K562 (cell line): ENCODE measurements around the gene GFI1. TPM values are rescaled to one million over a fixed set of nuclear protein-coding genes. Genes with fewer than 3 reads are reported as not detected.
A peak's percentile ranks its signal among the peaks of the same experiment; 100 is the strongest.

ENCODE experiments used
- CBFA2T3 ChIP-seq: fragments of 450-650 bp; IDR thresholded peaks from 2 replicates; pipeline ENCODE4 v1.6.1; 2017
- CCNT2 ChIP-seq: IDR thresholded peaks from 2 replicates; pipeline ENCODE4 v1.6.1; 2011; ENCODE audit warnings: borderline replicate concordance, low read depth, mild to moderate bottlenecking, moderate library complexity, mixed read lengths, low read length; ENCODE audit not compliant: insufficient read length; ENCODE audit errors: extremely low read depth
- DIDO1 ChIP-seq: fragments of 450-650 bp; IDR thresholded peaks from 2 replicates; pipeline ENCODE4 v1.6.1; 2016; ENCODE audit warnings: low read depth, missing biosample characterization, missing genetic modification characterization
- HNRNPUL1 ChIP-seq: fragments of 200-400 bp; formaldehyde crosslinking; IDR thresholded peaks from 2 replicates; pipeline ENCODE4 v1.6.1; 2017; ENCODE audit warnings: low read length
- LARP7 ChIP-seq: fragments of 450-650 bp; IDR thresholded peaks from 2 replicates; pipeline ENCODE4 v1.6.1; 2016
- MYC ChIP-seq, 2 experiments: fragments of 250-450 bp in 1 of 2; sonication (Bioruptor Pico) in 1 of 2; IDR thresholded peaks; 2 replicates each; pipeline versions ENCODE4 v1.5.1 to v1.6.1; 2012 to 2021; ENCODE audit warnings: low read depth in 2 of 2, borderline replicate concordance in 1 of 2, improper control_type of control experiment in 1 of 2, low read length in 1 of 2, mild to moderate bottlenecking in 1 of 2, moderate library complexity in 1 of 2
- NCOA4 ChIP-seq: fragments of 450-650 bp; IDR thresholded peaks from 2 replicates; pipeline ENCODE4 v1.6.1; 2018; ENCODE audit warnings: mild to moderate bottlenecking; ENCODE audit not compliant: partially characterized antibody
- RBM17 ChIP-seq: fragments of 200-400 bp; formaldehyde crosslinking; IDR thresholded peaks from 2 replicates; pipeline ENCODE4 v1.6.1; 2017; ENCODE audit warnings: low read depth, mild to moderate bottlenecking, low read length, borderline replicate concordance
- SMAD4 ChIP-seq: fragments of 250-450 bp; sonication (Bioruptor Pico); conservative IDR thresholded peaks from 2 replicates; pipeline ENCODE4 v1.8.0; 2021; ENCODE audit warnings: inconsistent platforms, mild to moderate bottlenecking, moderate library complexity
- SMARCE1 ChIP-seq: fragments of 450-650 bp; IDR thresholded peaks from 2 replicates; pipeline ENCODE4 v1.7.1; 2016; ENCODE audit warnings: mild to moderate bottlenecking
- SP2 ChIP-seq: IDR thresholded peaks from 2 replicates; pipeline ENCODE4 v1.6.1; 2011; ENCODE audit warnings: mild to moderate bottlenecking, low read depth, low read length, moderate library complexity; ENCODE audit not compliant: poor library complexity, severe bottlenecking; ENCODE audit errors: extremely low read depth
- TAF15 ChIP-seq: fragments of 200-400 bp; formaldehyde crosslinking; IDR thresholded peaks from 2 replicates; pipeline ENCODE4 v1.6.1; 2017; ENCODE audit warnings: mild to moderate bottlenecking, low read depth, low read length, moderate library complexity
- ZNF217 ChIP-seq: sonication (generic); formaldehyde crosslinking; IDR thresholded peaks from 2 replicates; pipeline ENCODE4 v1.8.0; 2022; ENCODE audit warnings: mild to moderate bottlenecking, missing genetic modification reagents
- polyA plus RNA-seq, 8 experiments: library from polyadenylated mRNA; depleted of rRNA in 4 of 8; stranded (reverse) in 5 of 8; unstranded in 3 of 8; fragments of >200 nt; fragmentation: Nextera tagmentation in 2 of 8; fragmentation: Illumina TruSeq in 1 of 8; extraction: Ambion mirVana in 2 of 8; extraction: Trizol in 1 of 8; gene quantifications; 2 replicates each; pipeline versions ENCODE4 v1.2.1 to v1.2.3, GENCODE V29; 2011 to 2014; ENCODE audit warnings: inconsistent platforms in 1 of 8, missing spikeins in 1 of 8
- total RNA-seq, 7 experiments: library from RNA; depleted of rRNA in 6 of 7; stranded (reverse); fragments of >200 nt in 6 of 7; fragmentation: Illumina TruSeq in 2 of 7; extraction: Trizol in 2 of 7; gene quantifications; 2 replicates each; pipeline versions ENCODE4 v1.2.1 to v1.2.3, GENCODE V29; 2011 to 2021; ENCODE audit warnings: low replicate concordance in 1 of 7
- TF ChIP-seq, protein P1 (sequence below), 2 experiments: fragments of 450-650 bp in 1 of 2; sonication (generic) in 1 of 2; formaldehyde crosslinking; conservative IDR thresholded peaks; 2 replicates each; pipeline versions ENCODE4 v1.4.0 to v1.8.1; 2020 to 2022; ENCODE audit warnings: mild to moderate bottlenecking in 1 of 2, missing genetic modification reagents in 1 of 2
- TF ChIP-seq, protein P2 (sequence below): sonication (generic); formaldehyde crosslinking; IDR thresholded peaks from 2 replicates; pipeline ENCODE4 v1.8.1; 2023; ENCODE audit warnings: mild to moderate bottlenecking, missing genetic modification reagents
- TF ChIP-seq, protein P3 (sequence below): fragments of 200-800 bp; sonication (Bioruptor generic); IDR thresholded peaks from 2 replicates; pipeline ENCODE4 v1.6.1; 2017; ENCODE audit warnings: missing genetic modification characterization, missing compliant biosample characterization
- TF ChIP-seq, protein P4 (sequence below): sonication (generic); formaldehyde crosslinking; IDR thresholded peaks from 2 replicates; pipeline ENCODE4 v1.8.1; 2023; ENCODE audit warnings: mild to moderate bottlenecking, missing genetic modification reagents, moderate library complexity
- TF ChIP-seq, protein P5 (sequence below), 2 experiments: fragments of 150-350 bp in 1 of 2; IDR thresholded peaks; 2 replicates each; pipeline ENCODE4 v1.6.1; 2012 to 2016; ENCODE audit warnings: low read depth in 2 of 2, low read length in 2 of 2, mild to moderate bottlenecking in 1 of 2, moderate library complexity in 1 of 2

Gene GFI1
- total and polyA plus RNA-seq, 9 of the 15 experiments (the other 6 are each of a cell fraction or from before 2014, with no cell fraction given), result 0.07 to 0.93 (median 0.46) TPM

DNA sequence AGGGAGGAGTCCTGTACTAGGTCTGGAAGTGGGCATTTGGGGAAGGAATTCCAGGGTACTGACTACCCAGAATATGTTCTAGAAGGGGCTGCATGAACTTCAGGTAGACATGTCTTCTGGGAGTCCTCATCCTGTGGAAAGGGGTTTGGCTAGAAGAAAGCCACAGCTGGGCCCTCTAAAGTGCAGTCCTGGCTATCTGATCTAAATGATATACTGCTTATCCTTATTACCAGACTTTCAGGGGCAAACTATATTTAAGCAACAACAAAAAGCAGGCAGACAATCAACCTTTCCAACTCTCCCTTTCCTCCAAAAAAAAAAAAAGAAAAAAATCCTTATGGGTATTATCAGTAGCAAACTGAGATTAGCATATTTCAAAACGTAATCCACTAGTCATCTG, 29.8 kb upstream of the GFI1 start (continued):
- TF ChIP-seq NCOA4, result no peak
- TF ChIP-seq, protein P1, sequence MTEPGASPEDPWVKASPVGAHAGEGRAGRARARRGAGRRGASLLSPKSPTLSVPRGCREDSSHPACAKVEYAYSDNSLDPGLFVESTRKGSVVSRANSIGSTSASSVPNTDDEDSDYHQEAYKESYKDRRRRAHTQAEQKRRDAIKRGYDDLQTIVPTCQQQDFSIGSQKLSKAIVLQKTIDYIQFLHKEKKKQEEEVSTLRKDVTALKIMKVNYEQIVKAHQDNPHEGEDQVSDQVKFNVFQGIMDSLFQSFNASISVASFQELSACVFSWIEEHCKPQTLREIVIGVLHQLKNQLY (CRISPR knock-in tag; conservative IDR thresholded peaks at IDR 0.05), result no peak
- TF ChIP-seq, protein P2, sequence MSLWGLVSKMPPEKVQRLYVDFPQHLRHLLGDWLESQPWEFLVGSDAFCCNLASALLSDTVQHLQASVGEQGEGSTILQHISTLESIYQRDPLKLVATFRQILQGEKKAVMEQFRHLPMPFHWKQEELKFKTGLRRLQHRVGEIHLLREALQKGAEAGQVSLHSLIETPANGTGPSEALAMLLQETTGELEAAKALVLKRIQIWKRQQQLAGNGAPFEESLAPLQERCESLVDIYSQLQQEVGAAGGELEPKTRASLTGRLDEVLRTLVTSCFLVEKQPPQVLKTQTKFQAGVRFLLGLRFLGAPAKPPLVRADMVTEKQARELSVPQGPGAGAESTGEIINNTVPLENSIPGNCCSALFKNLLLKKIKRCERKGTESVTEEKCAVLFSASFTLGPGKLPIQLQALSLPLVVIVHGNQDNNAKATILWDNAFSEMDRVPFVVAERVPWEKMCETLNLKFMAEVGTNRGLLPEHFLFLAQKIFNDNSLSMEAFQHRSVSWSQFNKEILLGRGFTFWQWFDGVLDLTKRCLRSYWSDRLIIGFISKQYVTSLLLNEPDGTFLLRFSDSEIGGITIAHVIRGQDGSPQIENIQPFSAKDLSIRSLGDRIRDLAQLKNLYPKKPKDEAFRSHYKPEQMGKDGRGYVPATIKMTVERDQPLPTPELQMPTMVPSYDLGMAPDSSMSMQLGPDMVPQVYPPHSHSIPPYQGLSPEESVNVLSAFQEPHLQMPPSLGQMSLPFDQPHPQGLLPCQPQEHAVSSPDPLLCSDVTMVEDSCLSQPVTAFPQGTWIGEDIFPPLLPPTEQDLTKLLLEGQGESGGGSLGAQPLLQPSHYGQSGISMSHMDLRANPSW (CRISPR knock-in tag), result no peak
- no peak; the same call in 1 of the 2 replicates for TF ChIP-seq MYC (IDR thresholded peaks at IDR 0.05; ENCODE audit: low read depth, low read length)
- TF ChIP-seq MYC (CRISPR knock-in tag; IDR thresholded peaks at IDR 0.05; ENCODE audit: borderline replicate concordance, low read depth), result no peak
- TF ChIP-seq, protein P3, sequence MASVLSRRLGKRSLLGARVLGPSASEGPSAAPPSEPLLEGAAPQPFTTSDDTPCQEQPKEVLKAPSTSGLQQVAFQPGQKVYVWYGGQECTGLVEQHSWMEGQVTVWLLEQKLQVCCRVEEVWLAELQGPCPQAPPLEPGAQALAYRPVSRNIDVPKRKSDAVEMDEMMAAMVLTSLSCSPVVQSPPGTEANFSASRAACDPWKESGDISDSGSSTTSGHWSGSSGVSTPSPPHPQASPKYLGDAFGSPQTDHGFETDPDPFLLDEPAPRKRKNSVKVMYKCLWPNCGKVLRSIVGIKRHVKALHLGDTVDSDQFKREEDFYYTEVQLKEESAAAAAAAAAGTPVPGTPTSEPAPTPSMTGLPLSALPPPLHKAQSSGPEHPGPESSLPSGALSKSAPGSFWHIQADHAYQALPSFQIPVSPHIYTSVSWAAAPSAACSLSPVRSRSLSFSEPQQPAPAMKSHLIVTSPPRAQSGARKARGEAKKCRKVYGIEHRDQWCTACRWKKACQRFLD (CRISPR knock-in tag), result no peak; the same call in 1 of the 2 replicates
- TF ChIP-seq, protein P4, sequence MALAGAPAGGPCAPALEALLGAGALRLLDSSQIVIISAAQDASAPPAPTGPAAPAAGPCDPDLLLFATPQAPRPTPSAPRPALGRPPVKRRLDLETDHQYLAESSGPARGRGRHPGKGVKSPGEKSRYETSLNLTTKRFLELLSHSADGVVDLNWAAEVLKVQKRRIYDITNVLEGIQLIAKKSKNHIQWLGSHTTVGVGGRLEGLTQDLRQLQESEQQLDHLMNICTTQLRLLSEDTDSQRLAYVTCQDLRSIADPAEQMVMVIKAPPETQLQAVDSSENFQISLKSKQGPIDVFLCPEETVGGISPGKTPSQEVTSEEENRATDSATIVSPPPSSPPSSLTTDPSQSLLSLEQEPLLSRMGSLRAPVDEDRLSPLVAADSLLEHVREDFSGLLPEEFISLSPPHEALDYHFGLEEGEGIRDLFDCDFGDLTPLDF, result no peak
- no peak for TF ChIP-seq TAF15
- no peak for TF ChIP-seq HNRNPUL1
- TF ChIP-seq LARP7, result no peak
- no peak for TF ChIP-seq DIDO1 (tag)
- no peak for TF ChIP-seq ZNF217 (CRISPR knock-in tag)
- 0 out of 2 replicates have a peak, but pooled peaks have one; percentile 11 for TF ChIP-seq SMARCE1
- peak; percentile 46 for TF ChIP-seq CBFA2T3
- TF ChIP-seq SMAD4 (CRISPR knock-in tag), result 0 out of 2 replicates have a peak, but pooled peaks have one; percentile 16
- TF ChIP-seq RBM17, result no peak
- TF ChIP-seq SP2, result no peak
- TF ChIP-seq CCNT2, result peak; percentile 24
- TF ChIP-seq, protein P5, sequence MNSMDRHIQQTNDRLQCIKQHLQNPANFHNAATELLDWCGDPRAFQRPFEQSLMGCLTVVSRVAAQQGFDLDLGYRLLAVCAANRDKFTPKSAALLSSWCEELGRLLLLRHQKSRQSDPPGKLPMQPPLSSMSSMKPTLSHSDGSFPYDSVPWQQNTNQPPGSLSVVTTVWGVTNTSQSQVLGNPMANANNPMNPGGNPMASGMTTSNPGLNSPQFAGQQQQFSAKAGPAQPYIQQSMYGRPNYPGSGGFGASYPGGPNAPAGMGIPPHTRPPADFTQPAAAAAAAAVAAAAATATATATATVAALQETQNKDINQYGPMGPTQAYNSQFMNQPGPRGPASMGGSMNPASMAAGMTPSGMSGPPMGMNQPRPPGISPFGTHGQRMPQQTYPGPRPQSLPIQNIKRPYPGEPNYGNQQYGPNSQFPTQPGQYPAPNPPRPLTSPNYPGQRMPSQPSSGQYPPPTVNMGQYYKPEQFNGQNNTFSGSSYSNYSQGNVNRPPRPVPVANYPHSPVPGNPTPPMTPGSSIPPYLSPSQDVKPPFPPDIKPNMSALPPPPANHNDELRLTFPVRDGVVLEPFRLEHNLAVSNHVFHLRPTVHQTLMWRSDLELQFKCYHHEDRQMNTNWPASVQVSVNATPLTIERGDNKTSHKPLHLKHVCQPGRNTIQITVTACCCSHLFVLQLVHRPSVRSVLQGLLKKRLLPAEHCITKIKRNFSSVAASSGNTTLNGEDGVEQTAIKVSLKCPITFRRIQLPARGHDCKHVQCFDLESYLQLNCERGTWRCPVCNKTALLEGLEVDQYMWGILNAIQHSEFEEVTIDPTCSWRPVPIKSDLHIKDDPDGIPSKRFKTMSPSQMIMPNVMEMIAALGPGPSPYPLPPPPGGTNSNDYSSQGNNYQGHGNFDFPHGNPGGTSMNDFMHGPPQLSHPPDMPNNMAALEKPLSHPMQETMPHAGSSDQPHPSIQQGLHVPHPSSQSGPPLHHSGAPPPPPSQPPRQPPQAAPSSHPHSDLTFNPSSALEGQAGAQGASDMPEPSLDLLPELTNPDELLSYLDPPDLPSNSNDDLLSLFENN (IDR thresholded peaks at IDR 0.05; ENCODE audit: low read depth in 2 of 2, low read length in 2 of 2), result no peak
